Occipital lobe (tissue), 2 donors: Measurements from ENCODE around the gene TOX2. TPM values are rescaled to one million over a fixed set of nuclear protein-coding genes. Genes with fewer than 3 reads are reported as not detected.

Experiments used
- DNase-seq: peaks from one replicate; lab custom pipeline; 2025; lab: John Stamatoyannopoulos, UW
- total RNA-seq: library from RNA; depleted of rRNA; stranded (reverse); fragments of >200 nt; gene quantifications from one replicate; pipeline ENCODE4 v1.2.3, GENCODE V29; 2014

TOX2 gene
- total RNA-seq, 1 donor from 2014 or later, result 0.31 TPM

- no peak for DNase-seq
Observed at GRCh38 chr20:44017905-44018258, 103.2 kb downstream of the TOX2 start.

GRCh38 chr20:44018259-44018941, 103.7 kb downstream of the TOX2 start:
- no peak for DNase-seq

- no peak for DNase-seq
Observed at GRCh38 chr20:44018942-44019637, 104.4 kb downstream of the TOX2 start.

- no peak for DNase-seq
Observed at GRCh38 chr20:44019638-44020335, 105.1 kb downstream of the TOX2 start.

GRCh38 chr20:44020406-44021148, 105.9 kb downstream of the TOX2 start:
- no peak for DNase-seq

GRCh38 chr20:44021186-44021585, 106.5 kb downstream of the TOX2 start:
- DNase-seq, result no peak

GRCh38 chr20:44021900-44022299, 107.2 kb downstream of the TOX2 start:
- DNase-seq, result no peak

GRCh38 chr20:44022464-44022863, 107.8 kb downstream of the TOX2 start:
- DNase-seq, result no peak

- DNase-seq, result no peak
Observed at GRCh38 chr20:44023515-44024371, 109.1 kb downstream of the TOX2 start.

- no peak for DNase-seq
Observed at GRCh38 chr20:44024820-44025580, 110.3 kb downstream of the TOX2 start.

GRCh38 chr20:44025756-44026155, 111.1 kb downstream of the TOX2 start:
- DNase-seq, result no peak

GRCh38 chr20:44026647-44027342, 112.1 kb downstream of the TOX2 start:
- DNase-seq, result no peak

- no peak for DNase-seq
Observed at GRCh38 chr20:44027343-44028002, 112.8 kb downstream of the TOX2 start.

- DNase-seq, result no peak
Observed at GRCh38 chr20:44028003-44028730, 113.5 kb downstream of the TOX2 start.

GRCh38 chr20:44028868-44029847, 114.5 kb downstream of the TOX2 start:
- no peak for DNase-seq

- DNase-seq, result no peak
Observed at GRCh38 chr20:44029848-44030230, 115.2 kb downstream of the TOX2 start.

- DNase-seq, result no peak
Observed at GRCh38 chr20:44030394-44030793, 115.7 kb downstream of the TOX2 start.
